Stimulated activated CD8-positive, alpha-beta memory T cell treated with anti-CD3 and anti-CD28 coated beads, Interleukin-7, amount 100 ng/mL, for 1 hour (primary cell): Measurements from ENCODE around the gene SPATS2.
"Not testable (repeated sequence)": the region's sequence is repeated elsewhere in the genome, so short reads cannot be mapped to it uniquely, and the experiment has no call there.

ENCODE experiments used
- DNase-seq, 2 donors: peaks; one replicate each; pipeline ENCODE4 v3.0.0-alpha.2; 2020; ENCODE audit warnings: low read depth in 2 of 2

Gene SPATS2

DNA sequence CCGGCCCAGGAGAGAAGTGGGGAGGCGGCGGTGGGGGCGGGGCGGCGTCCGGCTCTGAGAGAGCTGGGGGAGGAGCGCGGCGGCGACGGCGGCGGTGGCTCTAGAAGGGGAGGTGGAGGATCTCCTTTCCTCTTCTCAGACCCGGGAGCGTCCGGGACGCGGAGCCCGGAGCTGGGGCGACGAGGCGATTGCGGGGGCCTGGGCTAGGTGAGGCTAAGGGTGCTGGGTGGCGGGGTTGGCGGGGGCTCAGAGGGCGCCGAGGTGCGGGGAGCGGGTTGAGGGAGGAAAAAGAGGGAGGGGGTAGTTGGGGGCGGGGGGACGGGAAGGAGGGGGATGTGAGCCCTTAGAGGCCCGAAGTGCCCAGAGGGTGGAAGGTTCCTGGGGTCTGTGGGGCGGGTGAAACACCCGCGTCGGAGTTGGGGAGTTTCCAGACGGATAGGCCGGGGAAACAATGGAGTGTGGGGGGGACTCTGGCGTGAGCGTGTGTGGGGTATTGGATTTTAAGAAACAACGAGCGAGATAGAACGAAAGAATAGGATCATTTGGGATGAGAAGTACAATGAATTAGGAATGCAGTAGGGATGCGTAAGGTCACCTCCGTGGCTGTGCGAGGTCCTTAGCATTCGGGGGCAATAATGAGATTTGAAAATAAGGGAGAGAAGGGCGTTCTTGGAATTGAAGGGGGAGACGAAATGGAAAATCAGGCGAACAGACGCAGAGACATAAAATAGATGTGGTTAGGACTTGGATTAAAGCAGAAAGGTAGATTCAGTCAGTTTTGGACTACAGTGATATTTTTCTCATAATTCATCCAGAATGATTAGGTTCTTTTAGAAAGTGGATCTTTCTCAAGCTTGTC, at the start of gene SPATS2:
Gene SPATS2, plus strand, starts transcription at position 82 of the 859 bp plus-strand sequence. CDS start 93,551 bp downstream, outside the sequence.
- DNase-seq, result no peak

DNA sequence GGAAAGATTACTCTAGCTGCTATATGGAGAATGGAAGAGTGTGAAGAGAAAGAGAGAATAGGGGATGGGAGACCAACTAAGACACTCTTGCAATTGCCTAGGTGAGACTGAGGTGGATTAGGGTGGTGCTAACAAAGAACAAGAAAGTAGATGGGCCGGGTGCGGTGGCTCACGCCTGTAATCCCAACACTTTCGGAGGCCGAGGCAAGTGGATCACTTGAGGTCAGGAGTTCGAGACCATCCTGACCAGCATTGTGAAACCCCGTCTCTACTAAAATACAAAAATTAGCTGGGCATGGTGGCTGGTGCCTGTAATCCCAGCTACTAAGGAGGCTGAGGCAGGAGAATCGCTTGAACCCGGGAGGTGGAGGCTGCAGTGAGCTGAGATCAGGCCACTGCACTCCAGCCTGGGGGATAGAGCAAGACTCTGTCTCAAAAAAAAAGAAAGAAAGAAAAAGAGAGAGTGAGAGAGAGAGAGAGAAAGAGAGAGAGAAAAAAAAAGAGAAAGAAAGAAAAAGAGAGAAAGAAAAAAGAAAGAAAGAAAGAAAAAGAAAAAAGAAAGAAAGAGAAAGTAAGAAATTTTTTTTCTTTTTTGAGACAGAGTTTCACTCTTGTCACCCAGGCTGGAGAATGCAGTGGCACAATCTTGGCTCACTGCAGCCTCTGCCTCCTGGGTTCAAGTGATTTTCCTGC, 46.7 kb upstream of the SPATS2 start:
- DNase-seq, result not testable (repeated sequence)

DNA sequence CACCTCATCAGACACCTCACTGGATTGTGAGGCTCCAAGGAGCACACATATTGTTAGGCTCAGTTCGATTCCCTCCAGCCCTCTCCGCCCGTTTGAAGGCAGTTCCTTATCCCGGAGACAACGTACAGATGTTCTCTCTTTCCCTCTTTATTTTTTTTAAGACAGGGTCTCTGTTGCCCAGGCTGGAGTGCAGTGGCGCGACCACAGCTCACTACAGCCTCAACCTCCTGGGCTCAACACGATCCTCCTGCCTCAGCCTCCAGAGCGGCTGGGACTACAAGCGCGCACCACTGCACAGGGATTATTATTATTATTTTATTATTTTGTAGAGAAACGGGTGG, 44.9 kb upstream of the SPATS2 start:
- no peak for DNase-seq

DNA sequence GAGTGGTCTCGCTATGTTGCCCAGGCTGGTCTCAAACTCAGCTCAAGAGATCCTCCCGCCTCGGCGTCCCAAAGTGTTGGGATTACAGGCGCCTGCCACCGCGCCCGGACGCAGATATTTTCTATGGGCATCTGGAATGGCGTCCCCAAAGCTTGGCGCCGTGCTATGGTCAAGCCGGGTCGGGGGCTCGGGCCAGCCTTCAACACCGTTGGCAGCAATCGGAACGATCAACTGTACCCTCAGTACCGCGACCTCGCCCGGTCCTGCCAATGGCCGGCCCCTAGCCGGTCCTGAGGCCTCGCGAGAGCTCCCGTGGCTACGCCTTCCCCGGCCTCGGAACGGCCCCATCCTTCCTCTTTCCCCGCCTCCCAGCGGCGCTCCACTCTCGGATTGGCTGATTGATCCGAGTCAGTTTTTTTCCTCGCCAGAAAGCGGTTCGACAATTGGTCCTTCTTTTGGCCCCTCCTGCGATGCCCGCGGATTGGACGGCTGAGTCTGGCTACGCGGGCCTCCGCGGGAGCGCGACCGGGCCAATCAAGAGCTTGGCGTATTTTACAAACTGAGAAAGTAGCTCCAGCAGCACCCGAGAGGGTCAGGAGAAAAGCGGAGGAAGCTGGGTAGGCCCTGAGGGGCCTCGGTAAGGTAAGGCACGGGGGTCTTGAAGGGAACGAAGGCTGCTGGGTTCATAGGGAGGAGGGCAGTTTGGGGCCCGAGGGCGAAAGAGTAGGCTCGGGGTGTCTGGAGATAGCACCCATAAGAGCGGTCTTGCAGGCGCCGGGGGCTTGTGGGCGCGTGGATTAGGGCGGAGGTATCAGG, 44.3 kb upstream of the SPATS2 start, which contains the start of gene TROAP:
Gene TROAP, plus strand, starts transcription at position 548 of the 816 bp plus-strand sequence. CDS start 354 bp downstream, outside the sequence.
- DNase-seq, result peak; percentile 89 to 93

DNA sequence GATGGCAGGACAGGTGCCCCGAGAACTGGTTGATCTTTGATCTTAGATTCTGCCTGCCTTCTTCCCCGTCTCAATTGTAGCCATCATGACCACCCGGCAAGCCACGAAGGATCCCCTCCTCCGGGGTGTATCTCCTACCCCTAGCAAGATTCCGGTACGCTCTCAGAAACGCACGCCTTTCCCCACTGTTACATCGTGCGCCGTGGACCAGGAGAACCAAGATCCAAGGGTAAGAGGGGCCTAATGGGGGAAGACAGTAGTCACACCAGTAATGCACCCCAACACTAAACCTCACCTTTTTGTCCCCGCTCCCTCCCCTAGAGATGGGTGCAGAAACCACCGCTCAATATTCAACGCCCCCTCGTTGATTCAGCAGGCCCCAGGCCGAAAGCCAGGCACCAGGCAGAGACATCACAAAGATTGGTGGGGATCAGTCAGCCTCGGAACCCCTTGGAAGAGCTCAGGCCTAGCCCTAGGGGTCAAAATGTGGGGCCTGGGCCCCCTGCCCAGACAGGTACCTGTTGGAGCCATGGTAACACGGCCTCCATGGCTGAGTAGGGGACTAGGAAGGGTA, 43.7 kb upstream of the SPATS2 start:
- DNase-seq, result no peak

DNA sequence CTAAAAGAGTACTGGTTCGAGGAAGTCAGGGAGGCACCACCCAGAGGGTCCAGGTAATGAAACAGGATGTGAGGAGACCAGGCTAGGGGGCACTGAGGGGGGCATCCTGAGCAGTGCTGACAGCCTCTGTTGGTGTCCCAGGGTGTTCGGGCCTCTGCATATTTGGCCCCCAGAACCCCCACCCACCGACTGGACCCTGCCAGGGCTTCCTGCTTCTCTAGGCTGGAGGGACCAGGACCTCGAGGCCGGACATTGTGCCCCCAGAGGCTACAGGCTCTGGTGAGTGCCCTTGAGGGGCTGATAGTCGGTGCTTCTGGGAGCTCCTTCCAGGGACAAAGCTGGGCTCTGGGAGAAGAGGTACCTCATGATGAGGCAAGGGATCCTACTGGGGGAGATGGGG, 41.7 kb upstream of the SPATS2 start:
- DNase-seq, result no peak

DNA sequence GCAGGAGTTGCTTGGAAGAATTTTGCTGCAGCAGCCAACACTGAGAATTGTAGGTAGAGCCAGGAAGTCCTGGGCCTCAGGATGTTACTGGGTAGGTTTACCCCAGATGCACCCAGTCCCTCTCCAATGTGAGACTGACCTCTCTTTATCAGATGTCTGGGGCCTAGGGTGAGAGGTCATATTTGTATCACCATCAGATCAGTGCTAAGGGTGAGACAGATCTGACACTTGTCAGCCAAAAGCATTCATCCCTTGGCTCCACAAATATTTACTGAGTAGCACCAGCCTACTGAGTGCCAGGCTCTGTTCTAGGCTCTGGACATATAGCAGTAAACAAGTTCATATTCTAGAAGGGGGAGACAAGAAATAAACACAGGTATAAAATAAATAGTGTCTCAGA, 39.9 kb upstream of the SPATS2 start:
- DNase-seq, result no peak

DNA sequence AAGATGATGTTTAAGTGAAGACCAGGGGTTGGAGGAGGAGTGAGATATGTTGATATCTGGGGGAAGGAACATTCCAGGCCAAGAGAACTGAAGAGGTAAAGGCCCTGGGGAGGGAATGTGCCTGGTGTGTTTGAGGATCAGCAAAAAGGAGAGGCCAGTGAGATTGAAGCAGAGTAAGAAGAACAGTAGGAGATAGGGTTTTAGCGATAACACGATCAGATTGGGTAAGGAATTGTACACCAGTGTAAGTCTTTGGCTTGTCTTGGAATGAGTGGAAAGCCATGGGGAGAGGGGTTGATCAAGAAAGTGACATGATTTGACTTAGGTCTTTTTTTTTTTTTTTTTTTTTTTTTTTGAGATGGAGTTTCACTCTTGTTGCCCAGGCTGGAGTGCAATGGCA, 39.4 kb upstream of the SPATS2 start:
- DNase-seq, result no peak

DNA sequence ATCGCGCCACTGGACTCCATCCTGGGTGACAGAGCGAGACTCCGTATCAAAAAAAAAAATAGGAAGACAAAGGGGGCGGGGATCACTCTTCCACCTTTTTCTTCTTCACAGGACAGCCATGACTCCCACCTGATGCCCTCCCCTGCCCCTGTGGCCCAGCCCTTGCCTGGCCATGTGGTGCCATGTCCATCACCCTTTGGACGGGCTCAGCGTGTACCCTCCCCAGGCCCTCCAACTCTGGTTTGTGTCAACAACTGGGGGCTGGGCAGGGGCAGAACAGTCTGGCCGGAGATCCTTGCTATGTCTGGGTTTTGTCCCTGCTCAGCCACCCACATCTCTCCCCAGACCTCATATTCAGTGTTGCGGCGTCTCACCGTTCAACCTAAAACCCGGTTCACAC, 38.4 kb upstream of the SPATS2 start:
- no peak for DNase-seq

DNA sequence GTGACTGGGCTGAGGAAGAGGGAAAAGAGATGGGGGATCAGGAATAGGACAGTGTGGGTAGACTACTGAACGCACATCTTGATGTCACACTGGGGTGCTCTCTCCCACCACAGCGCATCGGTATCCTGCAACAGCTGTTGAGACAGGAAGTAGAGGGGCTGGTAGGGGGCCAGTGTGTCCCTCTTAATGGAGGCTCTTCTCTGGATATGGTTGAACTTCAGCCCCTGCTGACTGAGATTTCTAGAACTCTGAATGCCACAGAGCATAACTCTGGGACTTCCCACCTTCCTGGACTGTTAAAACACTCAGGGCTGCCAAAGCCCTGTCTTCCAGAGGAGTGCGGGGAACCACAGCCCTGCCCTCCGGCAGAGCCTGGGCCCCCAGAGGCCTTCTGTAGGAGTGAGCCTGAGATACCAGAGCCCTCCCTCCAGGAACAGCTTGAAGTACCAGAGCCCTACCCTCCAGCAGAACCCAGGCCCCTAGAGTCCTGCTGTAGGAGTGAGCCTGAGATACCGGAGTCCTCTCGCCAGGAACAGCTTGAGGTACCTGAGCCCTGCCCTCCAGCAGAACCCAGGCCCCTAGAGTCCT, 37.1 kb upstream of the SPATS2 start:
- DNase-seq, result no peak

DNA sequence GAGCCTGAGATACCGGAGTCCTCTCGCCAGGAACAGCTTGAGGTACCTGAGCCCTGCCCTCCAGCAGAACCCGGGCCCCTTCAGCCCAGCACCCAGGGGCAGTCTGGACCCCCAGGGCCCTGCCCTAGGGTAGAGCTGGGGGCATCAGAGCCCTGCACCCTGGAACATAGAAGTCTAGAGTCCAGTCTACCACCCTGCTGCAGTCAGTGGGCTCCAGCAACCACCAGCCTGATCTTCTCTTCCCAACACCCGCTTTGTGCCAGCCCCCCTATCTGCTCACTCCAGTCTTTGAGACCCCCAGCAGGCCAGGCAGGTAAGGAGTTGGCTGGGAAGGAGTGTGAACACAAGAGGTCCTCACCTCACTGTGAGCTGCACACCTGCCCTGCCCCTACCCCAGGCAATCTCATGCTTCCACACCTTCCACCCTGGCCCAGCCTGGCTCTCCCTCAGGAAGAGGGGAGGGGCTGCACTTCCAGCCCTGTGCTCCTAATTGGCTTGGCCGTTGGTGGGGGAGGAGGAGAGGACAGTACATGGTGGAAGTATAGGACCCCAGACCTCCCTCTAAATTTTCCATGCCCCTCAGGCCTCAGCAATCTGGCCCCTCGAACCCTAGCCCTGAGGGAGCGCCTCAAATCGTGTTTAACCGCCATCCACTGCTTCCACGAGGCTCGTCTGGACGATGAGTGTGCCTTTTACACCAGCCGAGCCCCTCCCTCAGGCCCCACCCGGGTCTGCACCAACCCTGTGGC, 36.5 kb upstream of the SPATS2 start:
- DNase-seq, result no peak

DNA sequence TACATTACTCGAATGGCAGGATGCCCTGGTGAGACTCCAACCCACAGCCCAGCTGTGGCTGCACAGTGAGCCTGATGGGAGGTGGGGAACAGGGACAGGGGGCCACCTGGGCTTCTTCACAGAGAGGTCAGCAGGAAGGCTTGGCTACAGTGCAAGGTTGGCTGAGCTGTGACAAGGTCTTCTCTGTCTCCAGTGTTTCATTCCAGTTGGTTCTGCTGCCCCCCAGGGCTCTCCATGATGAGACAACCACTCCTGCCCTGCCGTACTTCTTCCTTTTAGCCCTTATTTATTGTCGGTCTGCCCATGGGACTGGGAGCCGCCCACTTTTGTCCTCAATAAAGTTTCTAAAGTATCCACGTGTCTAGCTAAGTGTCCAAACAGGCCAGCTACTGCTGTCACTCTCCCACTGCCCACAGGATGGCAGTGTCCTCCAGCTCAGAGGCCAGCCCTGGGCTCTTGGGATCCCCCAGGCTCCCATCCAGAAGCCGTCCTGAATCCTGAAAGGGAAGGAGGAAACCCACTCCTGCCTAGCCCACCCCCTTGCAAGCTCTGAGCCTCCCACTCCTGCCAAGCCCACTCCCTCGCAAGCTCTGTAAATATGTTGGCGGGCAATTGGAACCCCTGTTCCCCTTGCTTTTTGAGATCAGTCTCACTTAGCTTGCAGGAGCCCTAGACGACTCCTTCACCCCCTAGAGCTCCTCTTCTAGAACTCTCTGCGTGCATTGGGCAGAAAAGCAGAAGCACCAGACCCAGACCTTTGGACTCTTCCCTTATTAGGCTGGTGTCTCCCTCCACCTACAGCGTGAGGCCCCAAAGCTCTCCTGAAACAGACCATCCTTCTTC, 35.7 kb upstream of the SPATS2 start:
- DNase-seq, result no peak

DNA sequence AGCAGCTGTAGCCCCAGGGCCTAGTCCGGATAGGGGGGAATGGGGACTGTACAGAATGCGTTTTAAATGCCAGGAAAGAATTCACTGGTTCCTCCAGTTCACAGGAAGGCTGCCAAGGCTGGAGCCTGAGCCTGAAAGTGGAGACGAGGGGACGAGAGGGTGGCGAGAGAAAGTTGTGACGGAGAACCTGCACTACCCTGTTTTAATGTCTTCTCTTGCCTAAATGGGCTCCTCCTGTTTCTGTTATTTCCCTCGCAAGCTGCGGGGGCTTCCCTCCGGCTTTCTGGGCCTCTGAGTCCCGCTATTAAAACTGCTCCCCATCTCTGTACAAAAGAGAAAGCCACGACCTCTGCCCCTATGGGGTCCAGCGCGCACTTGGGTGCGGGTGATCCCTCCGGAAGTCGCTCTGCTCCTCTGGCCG, 34.8 kb upstream of the SPATS2 start:
- no peak for DNase-seq

DNA sequence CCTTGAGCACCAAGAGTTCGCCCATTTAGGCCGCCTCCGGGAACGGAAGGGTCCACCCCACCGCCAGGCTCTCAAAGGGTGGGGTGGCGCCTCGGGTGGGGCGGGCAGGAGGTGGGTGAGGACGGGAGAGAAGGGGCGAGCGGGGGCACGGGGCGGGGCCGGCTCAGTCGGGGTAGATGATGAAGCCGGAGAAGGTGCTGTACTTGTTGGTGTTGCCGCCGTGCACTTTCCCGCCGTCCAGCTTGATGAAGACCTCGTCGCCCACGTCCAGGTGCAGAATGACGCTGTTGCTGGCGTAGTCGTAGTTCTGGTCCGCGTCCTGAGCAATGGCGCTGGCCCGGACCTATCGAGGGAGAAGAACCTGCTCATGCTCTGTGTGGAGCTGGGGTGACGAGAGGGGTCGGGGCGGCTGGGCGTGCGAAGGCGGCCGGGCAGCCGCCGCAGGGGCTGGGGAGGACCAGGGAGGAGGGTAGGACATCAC, 34.3 kb upstream of the SPATS2 start:
- DNase-seq, result no peak

DNA sequence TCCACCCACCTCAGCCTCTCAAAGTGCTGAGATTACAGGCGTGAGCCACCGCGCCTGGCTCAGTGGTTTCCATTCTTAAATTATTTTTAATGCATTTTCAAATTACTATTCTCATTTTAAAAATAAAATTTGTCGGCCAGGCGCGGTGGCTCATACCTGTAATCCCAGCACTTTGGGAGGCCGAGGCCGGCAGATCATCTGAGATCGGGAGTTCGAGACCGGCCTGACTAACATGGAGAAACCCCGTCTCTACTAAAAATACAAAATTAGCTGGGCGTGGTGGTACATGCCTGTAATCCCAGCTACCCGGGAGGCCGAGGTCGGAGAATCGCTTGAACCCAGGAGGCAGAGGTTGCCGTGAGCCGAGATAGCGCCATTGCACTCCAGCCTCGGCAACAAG, 33.5 kb upstream of the SPATS2 start:
- DNase-seq, result not testable (repeated sequence)

DNA sequence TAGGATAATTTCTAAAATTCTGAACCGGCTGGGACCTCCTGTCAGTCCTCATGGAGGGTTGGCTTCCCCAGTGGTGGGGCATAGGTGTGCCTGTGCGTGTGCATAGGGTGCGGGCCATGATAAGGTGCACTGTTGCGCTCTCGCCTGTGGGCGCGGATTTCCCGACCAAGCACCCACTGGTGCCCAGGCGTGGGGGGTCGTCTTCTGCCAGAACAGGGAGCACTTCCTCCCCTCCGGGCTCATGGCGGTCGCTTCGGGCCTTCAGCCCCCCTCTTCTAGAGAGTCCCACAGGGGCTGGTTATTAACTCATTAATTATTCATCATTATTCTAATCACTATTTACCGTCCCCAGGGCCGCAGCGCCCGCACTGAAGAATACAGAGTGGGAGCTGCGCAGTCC, 33.0 kb upstream of the SPATS2 start:
- DNase-seq, result no peak

DNA sequence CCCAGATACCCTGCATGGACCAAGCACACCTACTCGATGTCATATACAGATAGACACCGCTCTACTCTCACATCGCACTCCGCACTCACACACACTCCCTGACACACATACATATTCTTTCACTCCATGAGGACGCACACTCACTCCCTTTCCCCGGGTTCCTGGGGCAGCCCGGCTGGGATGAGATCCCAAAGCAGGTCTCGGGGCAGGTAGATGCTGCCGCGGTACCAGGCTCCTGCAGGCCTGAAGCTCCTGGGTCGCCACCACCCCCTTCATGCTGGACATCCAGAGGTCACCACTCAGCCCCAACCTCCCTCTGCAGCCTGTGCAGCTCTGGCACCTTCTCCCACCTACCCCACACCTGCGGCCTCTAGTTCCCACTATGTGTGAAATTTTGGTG, 32.6 kb upstream of the SPATS2 start:
- no peak for DNase-seq

DNA sequence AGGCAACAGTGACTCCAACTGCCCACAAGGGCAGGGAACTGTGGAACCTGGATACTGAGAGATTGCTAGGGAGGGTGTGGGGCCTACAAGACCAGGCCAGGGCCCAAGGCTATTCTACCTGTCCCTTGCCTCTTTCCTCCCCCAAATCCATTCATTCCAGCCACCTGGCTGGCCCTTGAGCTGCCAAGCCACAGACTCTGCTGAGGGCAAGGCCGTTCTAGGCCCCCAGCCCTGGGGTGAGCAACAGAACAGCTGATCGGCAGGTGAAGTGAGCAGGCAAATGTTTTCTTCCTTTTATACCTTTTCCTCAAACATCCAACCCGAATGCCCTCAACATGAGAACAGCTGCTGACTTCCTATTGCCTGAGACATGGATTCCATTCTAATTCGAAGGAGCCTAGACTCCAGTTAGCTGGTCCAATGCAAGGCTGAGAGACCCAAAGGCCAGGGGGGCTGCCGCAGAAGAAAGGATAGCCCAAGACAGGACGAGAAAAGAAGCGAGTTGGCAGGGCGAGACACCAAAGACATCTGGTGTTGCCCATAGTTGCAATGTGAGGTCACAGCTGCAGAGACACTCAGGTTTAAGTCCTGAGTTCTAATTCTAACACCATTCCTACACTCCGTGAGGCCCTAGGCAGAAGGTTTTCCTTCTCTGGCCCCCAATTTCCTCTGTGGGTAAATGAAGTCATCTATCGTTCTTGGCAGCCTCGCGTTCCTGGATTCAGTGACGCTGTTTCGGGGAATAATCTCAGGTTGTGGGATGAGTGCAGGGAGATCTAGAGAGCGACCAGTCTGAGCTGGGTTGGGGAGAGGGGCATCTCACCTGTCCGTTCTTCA, 31.9 kb upstream of the SPATS2 start:
- DNase-seq, result no peak
